HG03439 (cell line): ENCODE data around the gene OR11L1.

Experiments used
- ATAC-seq: cut with Tn5 transposase; IDR thresholded peaks from one replicate; pipeline ENCODE4 v1.9.1; 2021; ENCODE audit warnings: mild to moderate bottlenecking, moderate library complexity; ENCODE audit not compliant: unreplicated experiment

The OR11L1 gene, protein sequence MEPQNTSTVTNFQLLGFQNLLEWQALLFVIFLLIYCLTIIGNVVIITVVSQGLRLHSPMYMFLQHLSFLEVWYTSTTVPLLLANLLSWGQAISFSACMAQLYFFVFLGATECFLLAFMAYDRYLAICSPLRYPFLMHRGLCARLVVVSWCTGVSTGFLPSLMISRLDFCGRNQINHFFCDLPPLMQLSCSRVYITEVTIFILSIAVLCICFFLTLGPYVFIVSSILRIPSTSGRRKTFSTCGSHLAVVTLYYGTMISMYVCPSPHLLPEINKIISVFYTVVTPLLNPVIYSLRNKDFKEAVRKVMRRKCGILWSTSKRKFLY

GRCh38 chr1:247841796-247842195 lies at the start of gene OR11L1:
Gene OR11L1 (minus strand): TSS chr1:247841896. CDS start chr1:247841896, 0 bp downstream.
- ATAC-seq: no peak

DNA sequence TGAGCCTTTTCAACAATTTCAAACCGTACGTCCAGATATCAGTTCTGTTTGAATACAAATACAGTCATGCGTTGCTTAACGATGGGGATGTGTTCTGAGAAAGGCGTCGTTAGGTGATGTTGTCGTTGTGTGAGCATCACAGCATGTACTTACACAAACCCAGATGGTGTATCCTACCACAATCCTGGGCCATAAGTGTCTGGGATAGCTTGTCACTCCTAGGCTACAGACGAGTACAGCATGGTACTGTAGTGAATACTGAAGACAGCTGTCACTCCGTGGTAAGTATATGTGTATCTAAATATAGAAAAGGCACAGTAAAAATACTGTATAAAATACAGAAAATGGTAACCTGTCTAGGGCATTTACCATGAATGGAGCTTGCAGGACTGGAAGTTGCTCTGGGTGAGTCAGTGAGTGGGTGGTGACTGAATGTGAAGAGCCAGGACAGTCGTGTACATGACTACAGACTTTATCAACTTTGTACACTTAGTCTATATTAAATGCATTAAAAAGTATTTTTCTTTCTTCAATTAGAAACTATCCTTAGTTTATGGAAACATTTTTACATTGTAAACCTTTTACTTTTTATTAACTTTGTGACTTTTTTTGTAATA lies 43.2 kb upstream of the OR11L1 start:
- ATAC-seq: no peak

GRCh38 chr1:247883346-247883745 lies 41.6 kb upstream of the OR11L1 start:
- ATAC-seq: no peak

- ATAC-seq: no peak
Measured at GRCh38 chr1:247865416-247865815, 23.7 kb upstream of the OR11L1 start.

- no peak for ATAC-seq
Measured at GRCh38 chr1:247864644-247865043, 22.9 kb upstream of the OR11L1 start.

DNA sequence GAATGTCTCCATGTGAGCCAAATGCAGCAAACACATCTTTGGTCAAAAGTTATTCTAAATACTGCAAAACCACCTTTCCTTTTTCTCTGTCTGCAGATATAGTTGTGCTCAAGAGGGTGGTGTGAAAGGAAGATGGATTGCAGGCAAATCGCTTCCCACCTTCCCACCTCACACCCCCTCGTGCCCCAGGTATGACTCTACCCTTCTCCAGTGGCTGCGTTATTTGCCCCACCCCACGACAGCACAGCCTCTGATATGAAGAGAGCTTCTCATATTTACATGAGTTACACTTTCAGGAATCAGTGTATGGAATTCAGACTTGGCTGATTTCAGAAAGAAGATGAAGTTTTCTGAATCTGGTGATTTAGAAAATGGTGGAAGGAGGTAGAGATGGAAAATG lies 21.1 kb upstream of the OR11L1 start:
- no peak for ATAC-seq

GRCh38 chr1:247857985-247858619 lies 16.4 kb upstream of the OR11L1 start:
- no peak for ATAC-seq

- ATAC-seq: no peak
Measured at GRCh38 chr1:247857069-247857984, 15.6 kb upstream of the OR11L1 start, which contains the start of gene TRIM58. Gene TRIM58 (plus strand): TSS chr1:247857187. CDS start chr1:247857247, 60 bp downstream.

- no peak for ATAC-seq
Measured at GRCh38 chr1:247855911-247856310, 14.2 kb upstream of the OR11L1 start.

DNA sequence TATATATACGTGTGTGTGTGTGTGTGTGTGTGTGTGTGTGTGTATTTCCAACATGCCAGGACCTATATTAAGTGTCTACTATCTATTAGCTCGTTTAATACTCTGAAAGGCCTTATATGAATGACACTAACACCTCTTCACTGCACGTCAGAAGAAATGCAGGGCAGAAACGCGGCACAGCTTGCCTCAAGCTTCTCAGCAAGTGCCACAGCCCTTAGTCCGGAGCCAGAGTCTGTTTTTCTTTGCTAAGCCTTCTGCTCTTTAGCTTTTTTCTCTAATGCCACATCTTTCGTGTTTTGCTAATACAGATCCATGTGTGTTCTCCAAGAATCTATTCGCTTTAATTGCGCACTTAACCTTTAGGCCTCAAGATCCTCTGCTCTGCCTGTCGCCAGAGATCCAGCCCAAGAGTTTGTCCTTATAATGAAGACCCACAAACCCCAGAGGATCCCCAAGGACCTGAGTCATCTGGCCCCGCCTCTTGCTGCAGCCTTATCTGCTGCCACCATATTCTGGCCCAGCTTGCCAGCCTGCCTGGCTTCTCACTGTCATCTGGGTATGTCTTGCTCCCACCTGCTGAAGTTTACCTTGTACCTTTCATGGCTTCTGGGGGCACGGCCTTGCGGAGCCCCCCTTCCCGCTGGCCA lies 13.3 kb upstream of the OR11L1 start:
- ATAC-seq: no peak

GRCh38 chr1:247849616-247850015 lies 7.9 kb upstream of the OR11L1 start:
- ATAC-seq: no peak

- no peak for ATAC-seq
Measured at GRCh38 chr1:247848346-247848745, 6.7 kb upstream of the OR11L1 start.

DNA sequence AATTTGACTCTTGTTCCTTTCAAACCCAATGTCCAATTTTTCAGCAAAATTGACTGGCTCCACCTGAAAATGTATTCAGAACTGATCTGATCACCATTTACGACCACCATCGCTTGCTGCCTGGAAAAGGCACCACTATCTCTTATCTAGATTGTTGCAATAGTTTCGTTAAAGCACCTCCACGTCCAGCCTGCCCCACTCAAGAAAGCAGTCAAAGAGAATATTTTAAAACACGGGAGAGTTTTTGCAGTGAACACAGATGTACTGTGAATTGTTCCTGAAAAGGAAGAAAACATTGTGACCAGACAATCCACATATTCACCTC lies 4.0 kb upstream of the OR11L1 start:
- no peak for ATAC-seq

GRCh38 chr1:247845011-247845692 lies 3.5 kb upstream of the OR11L1 start:
- ATAC-seq: no peak

- no peak for ATAC-seq
Measured at GRCh38 chr1:247843411-247843810, 1.7 kb upstream of the OR11L1 start.

- no peak for ATAC-seq
Measured at GRCh38 chr1:247840818-247841217, 878 bp downstream of the OR11L1 start.

DNA sequence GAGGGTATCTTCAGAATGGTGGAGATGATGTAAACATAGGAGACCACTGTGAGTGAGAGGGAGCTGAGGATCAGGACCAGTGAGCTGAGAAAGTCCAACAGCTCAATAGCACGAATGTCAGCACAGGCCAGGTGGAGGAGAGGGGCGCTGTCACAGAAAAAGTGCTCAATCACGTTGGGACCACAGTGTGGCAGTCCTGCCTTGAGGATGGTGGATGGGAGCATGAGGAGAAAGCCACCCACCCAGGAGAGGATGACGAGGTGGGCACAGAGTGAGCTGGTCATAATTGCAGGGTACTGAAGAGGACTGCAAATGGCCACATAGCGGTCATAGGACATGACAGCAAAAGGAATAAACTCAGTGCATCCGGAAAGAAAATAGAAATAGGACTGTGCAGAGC lies 8.1 kb downstream of the OR11L1 start:
- no peak for ATAC-seq

DNA sequence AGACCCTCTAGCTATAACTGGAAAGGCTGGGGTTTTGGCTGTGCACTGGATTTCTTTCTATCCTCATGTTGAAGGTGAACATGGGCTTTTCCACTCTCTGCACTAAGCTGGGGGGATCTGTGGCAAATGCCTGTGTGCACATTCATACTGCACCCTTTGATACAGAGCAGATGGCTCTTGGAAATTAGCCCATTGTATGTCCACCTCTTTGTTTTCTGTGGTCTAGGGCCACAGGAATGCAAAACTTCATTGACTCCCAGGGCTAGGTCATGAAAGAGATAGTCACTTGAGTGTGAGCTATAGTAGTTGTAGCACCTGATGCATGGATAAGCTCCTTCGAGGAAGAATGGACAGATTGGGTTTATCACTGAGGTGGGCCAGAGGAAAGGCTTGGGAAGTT lies 12.0 kb downstream of the OR11L1 start:
- no peak for ATAC-seq

GRCh38 chr1:247825362-247825761 lies 16.3 kb downstream of the OR11L1 start:
- ATAC-seq: no peak

DNA sequence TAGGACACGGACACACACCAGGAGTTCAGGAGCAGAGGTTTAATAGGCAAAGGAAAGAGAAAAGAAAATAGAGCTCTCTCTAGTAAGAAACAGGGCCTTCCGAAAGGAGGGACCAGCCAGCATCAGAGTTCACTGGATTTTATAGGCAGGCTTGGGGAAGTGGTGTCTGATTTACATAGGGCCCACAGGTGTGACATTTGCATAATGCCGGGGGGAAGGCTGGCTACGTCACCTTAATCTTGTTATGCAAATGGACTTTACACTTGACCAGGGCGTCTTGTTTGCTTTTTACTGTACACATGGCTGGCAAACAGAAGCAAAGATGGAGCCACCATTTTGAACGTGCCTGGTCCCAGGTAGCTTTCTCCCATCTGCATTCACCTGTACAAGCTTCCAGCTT lies 17.7 kb downstream of the OR11L1 start, which contains the start of gene OR14A16:
Gene OR14A16 (minus strand): TSS at position 97 of the 400 bp plus-strand sequence. CDS start 8,390 bp downstream, outside the sequence.
- no peak for ATAC-seq
